ENCODE results near the gene IGHMBP2.

IGHMBP2 gene

DNA sequence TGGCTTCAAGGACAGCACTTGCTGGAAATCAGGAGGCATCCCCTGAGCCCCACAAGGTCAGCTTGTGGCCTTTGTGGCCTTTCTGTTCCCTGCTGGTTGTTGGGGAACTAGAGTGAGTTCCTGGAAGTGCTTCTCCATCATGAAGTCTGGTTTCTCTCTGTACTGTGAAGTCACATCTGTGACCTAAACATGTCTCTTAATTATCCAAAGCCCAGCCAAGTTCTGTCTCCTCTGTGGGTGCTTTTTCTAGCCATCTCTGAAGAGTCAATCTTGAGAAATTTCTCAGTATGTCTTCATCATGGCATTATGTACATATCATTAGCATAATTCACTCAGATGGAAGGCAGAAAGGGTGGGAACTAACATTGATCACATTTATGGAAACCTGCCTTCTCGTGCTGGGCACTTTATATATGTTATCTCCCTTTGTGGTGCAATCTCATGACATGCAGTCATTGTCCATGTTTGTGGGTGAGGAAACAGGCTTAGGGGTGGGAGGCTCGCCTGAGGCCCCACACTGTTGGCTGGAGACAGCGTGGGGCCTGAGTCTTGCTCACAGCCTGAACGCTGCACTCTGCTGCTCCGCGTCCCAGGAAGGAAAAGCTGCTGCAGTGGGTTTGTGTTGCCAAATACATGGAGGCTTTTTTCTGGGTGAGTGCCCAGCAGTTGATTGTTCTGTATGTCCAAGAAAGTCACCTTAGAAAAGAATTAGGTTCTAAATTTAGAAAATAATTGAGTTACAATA is 24.6 kb downstream of the IGHMBP2 start:
- FAIRE-seq: no peak

DNA sequence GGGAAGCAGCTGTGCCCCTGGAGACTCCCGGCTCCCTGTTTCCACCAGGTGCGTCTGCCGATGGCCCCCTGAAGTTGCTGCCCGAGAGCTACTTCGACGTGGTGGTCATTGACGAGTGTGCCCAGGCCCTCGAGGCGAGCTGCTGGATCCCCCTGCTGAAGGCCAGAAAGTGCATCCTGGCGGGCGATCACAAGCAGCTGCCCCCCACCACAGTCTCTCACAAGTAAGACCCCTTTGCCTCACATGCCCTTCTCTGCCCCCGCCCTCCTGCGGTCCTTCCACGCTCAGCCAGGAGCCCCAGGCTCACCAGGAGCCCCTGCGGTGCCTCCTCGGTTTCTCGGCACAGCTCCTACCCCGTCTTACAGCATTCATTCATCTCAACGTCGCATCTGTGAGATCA is 25.4 kb downstream of the IGHMBP2 start:
- no peak for FAIRE-seq

DNA sequence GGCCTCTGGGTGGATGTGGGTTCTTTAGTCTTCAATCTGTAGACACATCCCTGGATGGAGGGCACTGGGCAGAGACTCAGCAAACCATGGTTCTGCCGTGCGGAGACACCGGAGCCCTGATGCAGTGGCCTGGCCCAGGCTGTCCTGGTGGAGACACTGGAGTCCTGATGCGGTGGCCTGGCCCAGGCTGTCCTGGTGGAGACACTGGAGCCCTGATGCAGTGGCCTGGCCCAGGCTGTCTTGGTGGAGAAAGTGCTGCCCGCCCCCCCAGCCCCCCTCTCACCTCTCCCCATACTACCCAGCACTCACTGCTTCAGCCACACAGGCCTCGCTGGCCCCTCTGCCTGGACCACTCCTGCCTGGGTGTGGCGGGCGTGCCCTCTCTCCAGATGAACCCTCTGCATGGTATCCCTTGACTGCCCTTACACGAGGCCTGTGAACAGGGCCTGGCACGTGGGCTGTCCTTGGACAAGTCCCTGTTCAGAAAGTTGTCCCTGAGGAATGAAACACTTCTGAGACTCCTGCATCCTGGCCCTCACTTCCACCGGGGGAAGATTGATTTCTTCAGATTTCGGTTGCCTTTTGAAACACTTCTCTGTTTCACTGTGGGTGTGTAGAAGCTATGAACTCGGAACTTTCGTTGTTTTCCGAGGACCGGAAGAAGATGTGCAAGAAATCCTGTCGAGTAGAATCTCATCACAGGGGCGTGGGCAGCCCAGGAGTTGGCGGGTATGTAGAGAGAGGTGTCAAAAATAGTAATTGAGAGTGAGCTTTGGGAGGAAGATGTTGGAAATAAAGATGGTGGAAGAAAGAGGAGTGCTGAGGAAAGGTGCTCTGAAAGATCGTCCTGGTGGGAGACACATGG is 26.2 kb downstream of the IGHMBP2 start:
- FAIRE-seq: no peak

DNA sequence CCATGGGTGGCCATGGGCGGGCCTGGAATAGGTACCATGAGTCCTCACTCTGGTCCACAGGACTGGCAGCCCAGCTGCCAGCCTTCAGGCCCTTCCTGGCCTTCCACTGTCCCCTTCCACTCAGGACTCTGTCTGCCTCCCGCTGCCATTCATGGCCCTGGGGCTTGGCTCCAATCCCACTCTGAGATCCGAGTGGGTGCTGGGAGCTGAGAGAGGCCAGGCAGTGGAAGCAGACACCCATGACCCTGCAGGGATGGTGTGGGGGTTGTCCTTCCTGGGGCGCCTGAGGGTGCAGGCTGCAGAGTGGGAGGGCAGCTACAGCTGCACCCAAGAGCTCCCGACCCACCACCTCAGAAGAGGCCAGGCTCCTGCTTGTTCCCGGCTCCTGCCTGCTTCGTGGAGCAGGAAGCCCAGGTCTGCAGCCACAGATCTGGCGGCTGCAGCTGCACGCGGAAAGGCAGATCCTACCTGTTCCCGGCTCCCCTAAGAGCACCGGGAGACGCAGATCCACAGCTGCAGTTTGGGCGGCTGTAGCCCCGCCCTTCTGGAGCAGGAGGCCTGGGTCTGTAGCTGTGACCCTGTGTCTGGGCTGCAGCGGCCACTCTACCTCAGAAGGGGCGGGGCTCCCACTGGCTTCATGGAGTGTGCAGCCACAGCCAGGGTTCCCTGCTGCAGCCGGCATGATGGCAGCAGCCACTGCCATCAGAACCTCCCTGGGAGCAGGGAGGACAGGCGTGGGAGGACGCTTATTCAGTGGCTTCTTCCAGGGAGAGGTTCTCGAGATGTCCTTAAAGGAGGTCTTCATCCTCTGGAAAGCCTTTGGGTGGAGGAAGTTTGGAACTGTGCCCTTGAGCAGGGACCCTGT is 27.5 kb downstream of the IGHMBP2 start:
- FAIRE-seq: no peak

DNA sequence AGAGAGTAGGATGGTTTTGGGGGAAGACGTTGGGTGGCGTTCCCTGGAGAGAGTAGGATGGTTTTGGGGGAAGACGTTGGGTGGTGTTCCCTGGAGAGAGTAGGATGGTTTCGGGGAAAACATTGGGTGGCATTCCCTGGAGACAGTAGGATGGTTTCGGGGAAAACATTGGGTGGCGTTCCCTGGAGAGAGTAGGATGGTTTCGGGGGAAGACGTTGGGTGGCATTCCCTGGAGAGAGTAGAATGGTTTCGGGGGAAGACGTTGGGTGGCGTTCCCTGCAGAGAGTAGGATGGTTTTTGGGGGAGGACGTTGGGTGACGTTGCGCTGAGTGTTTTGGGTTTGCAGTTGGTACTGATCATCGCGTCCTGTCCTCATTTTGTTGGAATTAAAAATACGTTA is 28.2 kb downstream of the IGHMBP2 start:
- FAIRE-seq: no peak

DNA sequence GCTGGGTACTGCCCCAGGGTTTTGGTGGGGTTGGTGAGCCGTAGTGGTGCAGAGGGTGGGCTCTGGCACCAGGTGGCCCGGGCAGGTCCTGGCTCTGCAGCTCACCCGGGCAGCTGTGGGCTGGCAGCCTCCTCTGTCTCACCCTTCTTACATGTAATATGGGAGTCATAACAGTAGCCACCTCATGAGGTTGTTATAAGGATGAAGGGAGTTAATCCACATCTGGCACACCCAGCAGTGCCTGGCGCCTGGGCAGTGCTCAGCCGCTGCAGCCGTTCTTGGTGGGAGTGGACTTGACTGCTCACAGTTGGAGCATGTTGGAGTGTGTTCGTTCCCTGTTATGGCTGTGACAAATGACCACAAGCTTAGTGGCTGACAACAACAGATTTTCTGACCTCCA is 28.7 kb downstream of the IGHMBP2 start:
- FAIRE-seq: no peak

DNA sequence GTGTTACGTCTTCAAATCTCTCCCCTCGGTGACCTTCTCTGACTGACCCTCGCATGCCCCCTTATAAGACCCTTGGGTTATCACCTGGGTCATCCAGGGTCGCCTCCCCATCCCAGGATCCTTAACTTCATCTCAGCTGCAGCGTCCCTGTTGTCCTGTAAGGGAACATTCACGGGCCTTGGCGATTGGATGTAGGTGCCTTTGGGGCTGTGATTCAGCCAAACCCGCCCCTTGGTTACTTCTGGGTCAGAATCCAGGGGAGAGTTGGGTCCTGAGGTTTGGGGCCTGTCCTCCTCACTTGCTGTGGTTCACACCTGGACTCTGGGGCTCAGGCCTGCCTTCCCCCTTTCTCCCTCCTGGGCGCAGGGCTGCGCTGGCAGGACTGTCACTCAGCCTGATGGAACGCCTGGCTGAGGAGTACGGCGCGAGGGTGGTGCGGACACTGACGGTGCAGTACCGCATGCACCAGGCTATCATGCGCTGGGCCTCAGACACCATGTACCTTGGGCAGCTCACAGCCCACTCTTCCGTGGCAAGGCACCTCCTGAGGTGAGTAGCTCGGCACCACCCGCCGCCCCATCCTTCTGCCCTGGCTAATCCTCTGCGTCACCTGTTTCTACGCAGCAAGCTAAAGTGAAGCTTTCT is 29.4 kb downstream of the IGHMBP2 start:
- no peak for FAIRE-seq

DNA sequence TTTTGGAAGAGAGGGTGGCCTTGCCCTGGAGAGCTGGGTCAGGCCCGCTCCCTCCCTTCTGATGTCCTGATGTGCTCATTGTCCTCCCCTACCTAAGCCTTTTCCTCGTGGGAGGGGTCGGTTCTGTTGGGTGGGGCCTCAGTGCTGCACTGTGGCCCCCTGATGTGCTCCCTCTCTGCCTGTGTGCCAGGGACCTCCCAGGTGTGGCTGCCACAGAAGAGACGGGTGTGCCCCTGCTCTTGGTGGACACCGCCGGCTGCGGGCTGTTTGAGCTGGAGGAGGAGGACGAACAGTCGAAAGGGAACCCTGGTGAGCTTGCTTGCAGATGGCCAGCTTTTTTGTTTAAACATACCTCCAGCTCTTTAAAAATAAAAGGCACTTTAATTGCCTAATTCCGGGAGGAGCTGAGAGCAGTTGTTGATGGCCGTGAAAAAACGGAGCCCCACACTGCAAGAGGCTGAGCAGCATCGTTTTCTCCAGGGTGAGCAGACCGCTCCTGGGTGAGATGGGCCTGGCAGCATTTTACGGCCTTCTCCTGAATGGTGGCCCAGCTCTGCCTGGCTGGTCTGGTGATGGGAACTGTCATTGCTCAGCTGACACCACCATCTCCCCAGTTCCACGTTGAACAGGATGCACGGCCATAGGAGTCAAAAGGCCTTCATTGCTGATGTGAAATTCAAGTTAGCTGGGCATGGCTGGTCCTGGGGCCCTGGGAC is 30.1 kb downstream of the IGHMBP2 start:
- FAIRE-seq: no peak

DNA sequence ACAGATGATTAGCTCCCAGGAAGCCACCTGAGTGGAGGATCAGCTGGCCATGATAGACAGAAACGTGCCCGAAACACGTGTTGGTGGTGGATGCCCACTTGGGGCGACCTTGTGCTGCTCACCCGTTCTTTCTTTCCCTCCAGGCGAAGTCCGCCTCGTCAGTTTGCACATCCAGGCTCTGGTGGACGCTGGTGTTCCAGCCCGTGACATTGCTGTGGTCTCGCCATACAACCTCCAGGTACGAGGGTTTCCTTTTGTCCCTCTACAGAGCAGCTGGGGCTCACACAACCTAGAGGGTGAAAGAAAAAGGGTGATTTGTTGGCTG is 30.6 kb downstream of the IGHMBP2 start:
- no peak for FAIRE-seq

DNA sequence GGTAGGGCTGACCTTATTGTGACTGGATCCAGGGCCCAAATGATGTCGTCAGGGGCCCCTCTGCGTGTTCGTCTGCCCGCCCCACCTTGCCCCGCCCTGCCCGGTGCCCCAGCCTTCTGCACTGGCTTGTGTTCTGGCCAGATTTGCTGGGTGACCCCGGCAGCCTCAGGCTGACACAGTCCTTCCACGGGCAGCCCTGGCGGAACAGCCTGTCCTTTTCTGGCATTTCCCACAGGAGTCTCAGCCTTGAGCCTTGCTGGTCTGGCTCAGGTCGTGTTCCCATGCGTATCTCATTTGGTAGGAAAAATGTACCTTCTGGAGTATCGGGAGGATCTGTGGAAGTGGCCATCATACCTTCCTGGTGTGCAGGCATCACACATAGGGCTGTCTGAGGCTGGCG is 31.0 kb downstream of the IGHMBP2 start:
- no peak for FAIRE-seq

DNA sequence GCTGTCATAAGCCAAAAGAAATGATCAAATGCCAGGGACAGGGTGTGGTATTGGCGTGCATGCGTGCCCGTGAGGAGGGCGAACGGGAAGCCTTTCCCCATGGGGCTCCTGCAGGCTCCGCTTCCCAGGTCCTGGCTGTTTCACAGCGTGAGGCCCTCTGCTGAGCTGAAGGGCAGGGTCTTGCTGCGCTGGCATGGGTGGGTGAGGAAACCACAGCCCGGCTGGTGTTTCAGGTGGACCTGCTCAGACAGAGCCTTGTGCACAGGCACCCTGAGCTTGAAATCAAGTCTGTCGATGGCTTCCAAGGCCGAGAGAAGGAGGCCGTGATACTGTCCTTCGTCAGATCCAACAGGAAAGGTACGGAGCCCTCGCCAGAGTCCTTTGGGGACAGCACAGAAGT is 31.4 kb downstream of the IGHMBP2 start:
- no peak for FAIRE-seq

DNA sequence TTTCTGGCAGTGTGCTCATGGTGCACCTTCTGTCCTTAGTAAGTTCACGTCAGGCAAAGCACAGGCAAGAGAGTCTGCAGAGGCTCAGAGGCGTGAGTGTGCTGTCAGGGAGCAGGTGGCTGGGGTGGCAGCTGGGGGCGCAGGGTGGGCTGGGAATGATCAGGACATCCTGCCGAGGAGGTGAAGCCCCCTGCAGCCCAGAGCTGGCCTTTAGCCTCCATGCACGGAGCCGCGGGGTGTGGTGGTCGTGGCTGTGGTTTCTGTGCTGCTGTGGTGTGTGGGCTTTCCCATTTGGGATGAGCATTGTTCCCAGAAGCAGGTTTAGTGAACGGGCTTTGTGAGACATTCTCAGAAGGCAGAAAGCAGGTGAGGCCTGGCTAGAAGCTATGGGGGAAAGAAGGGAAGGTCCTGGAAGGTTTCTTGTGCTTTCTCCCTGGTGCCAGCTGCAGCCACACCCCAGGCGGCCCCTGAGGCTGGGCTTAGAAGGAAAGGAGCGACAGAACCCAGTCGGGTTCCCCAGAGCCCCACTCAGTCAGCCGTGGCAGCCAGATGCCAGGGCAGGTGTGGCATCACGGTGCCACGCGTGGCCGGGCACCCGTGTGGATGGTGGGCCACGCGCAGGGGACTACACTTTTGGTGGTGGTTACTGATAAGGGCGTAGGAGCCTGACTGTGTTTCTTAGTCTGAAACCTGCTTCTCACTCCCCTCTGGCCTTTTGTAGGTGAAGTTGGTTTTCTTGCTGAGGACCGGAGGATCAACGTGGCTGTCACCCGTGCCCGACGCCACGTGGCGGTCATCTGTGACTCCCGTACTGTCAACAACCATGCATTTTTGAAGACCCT is 32.0 kb downstream of the IGHMBP2 start:
- FAIRE-seq: no peak

DNA sequence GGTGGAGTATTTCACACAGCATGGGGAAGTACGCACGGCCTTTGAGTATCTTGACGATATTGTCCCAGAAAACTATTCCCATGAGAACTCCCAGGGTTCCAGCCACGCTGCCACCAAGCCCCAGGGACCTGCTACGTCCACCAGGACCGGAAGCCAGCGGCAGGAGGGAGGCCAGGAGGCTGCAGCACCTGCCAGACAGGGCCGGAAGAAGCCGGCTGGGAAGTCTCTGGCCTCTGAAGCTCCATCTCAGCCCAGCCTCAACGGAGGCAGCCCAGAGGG is 32.6 kb downstream of the IGHMBP2 start:
- FAIRE-seq: no peak

DNA sequence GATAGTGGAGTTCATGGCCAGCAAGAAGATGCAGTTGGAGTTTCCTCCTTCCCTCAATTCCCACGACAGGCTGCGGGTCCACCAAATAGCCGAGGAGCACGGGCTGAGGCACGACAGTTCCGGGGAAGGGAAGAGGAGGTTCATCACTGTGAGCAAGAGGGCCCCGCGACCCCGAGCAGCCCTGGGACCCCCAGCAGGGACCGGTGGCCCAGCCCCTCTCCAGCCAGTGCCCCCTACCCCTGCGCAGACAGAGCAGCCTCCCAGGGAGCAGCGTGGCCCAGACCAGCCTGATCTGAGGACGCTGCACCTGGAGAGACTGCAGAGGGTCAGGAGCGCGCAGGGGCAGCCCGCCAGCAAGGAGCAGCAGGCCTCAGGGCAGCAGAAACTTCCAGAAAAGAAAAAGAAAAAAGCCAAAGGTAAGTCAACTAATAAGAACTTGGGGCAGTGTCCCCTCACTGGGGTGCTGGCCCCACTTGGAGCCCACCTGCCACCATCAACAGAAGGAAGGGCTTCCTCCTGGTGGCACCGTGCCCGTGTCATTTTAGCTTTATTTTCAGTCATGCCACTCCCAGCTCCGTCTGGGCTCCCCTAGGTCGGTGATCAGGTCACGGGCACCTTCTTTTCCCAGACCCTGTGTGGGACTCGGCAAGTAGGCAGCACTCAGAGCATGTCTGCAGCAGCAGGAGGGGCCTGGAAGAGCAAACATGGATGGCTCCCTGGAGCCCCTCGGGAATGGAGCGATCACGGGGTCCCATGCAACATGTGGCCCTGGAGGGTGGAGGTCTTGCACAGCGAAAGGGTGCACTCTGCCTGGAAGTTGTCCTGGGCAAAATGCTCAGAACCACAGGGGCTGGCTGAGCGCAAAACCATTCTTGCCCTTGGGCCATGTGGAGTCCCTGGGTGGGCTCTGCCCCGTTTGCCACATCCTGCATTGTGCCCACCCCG is 33.3 kb downstream of the IGHMBP2 start:
- no peak for FAIRE-seq

DNA sequence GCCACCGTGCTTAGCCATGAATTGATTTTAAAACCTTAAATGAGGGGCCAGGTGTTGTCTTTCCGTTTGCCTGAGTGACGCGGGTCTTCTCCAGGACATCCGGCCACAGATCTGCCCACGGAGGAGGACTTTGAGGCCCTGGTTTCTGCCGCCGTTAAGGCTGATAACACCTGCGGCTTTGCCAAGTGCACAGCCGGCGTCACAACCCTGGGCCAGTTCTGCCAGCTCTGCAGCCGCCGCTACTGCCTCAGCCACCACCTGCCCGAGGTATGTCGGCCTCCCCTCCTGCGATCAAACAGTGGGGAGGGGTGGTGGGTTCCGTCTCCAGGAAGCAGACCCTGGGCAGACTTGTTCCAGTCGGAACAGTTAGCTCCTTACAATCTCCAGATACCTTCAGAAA is 34.4 kb downstream of the IGHMBP2 start:
- FAIRE-seq: no peak

DNA sequence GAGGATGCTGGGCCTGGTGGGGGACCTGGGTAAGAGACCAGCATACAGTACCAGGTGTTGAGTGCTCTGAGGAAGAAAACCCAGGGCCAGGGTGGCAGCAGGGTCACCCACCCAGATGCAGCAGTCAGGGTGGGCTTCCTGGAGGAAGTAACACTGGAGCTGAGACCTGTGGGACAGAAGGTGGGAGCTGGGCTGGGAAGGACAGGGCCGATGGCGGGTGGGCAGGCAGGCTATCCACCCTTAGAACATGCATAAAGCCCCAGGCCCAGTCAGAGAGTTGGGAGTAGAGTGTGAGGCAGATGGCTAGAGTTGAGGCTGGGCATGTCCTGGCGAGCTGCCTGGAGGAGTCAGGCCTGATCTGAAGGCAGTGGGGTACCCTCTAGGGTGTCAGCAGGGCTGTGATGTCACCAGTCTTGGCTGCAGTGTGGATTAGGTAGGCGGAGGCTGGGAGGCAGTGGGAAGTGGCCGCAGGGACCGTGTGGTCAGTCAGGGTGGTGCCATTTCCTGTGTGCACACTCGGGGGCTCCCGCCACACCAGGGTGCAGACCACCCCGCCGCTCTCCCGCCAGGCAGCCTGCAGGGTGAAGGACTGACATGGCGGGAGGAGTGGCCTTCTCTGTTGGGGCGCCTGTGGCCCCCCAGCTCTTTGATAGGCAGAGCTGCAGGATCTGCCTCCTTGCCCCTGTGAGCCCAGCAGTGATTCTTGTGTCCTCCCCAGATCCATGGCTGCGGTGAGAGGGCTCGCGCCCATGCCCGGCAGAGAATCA is 35.3 kb downstream of the IGHMBP2 start:
- no peak for FAIRE-seq

DNA sequence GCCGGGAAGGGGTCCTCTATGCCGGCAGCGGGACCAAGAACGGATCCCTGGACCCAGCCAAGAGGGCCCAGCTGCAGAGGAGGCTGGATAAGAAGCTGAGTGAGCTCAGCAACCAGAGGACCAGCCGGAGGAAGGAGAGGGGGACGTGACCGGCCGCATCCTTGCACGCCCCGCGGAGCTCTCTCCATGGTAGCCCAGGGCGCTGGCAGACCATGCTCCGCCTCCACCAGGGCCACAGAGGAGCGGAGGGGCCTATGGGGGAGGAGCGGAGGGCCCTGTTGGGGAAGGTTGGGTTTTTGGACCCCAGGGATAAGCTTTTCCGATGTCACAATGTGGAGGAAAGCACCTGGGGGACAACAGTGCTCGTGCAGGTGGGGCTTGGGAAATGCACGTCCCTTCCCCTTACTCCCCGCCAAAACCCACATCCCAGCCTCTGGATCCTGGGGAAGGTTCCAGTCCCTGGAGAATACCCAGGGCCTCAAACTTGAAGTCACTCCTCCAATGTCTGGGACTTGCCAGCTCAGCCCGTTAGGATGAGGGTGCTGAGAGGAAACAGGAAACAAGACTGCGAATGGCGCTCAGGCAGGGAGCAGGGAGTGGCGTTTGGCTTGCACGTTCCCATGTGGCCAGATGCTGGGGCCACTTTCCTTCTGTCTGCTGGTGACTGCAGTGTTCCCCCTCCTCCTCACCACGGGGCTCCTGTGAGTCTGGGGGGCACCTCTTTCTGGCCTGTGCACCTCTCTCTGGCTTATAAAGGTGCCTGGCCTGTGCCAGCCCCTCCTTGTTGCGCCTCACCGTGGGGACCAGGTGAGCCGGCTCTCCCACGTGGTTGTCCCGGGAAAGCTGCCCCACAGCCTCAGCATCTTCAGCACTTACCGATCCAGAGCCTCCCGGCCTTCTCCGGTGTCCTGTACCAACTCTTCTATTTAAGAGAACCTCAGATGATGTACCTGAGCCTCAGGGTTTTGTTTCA is 36.2 kb downstream of the IGHMBP2 start:
- no peak for FAIRE-seq

DNA sequence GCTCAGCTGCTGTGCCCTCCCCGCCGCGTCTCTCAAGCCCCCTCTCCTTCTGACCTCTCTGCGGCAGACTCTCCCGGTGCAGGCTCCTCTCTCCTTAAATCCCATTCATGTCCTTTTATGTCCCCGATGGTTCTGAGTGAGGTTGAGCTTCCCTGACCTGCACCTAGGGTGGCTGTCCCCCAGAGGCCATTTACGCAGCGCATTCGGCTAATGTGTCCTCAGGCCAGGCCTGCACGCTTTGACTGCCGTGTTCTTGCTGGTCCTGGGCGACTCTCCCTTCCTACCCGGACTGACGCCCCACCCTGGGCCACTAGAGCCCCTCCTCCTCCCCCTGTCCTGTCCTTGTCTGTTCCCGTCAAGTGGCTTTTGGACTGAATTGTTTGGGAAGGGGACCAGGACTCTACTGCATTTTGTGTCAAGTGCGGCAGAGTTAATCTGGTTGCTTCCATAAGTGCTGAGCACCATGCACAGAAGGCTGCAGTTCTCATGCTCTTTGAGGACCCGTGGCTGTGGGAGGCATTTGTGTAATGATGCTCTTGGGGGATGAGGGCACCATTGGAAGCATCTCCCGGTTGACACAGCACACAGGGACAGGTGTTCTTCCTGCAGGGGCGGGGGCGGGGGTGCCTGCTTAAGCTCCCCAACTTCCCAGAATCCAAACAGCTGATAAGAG is 37.1 kb downstream of the IGHMBP2 start:
- no peak for FAIRE-seq
